NCI-H345 (cell line): ENCODE results near the gene NGFR.
"Not testable (repeated sequence)": the region's sequence is repeated elsewhere in the genome, so short reads cannot be mapped to it uniquely, and the experiment has no call there.

ENCODE experiments used
- DNase-seq: peaks from one replicate; lab custom pipeline; 2025; lab: John Stamatoyannopoulos, UW

The NGFR gene

DNA sequence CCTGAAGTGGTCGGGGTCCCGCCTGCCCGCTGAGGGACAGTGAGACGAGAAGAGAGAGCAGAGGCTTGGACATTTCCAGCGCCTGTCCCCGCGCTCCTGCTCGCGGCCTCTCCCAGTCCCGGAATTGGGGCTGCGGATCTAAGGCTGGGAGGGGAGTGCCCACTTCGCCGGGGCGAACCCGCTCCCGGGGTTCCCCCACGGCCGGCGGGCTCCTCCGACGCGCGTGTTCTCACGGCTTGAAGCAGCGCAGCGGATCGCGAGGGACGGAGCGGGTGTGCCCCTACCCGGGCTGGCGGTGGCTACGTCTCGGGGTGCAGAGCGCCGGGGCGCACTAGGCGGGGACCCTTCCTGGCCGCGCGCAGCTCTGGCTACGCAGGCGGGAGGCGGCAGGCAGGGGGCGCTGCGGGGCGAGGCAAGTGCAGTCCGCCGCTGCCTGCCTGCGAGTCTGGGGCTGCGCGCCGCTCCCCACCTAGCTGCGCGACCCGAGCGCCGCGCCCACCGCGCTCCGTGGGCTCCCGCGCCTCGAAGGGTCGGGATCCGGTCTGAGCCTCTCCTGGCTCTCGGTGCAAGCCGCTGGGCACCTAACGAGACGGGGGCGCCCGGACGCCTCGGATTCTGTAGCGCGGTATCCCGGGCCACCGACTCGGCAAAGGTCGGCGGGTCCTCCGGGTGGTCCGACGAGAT is 1.2 kb downstream of the NGFR start:
- peak; percentile 59 for DNase-seq

- DNase-seq, result no peak
Measured at GRCh38 chr17:49496867-49497147, 1.7 kb downstream of the NGFR start.

DNA sequence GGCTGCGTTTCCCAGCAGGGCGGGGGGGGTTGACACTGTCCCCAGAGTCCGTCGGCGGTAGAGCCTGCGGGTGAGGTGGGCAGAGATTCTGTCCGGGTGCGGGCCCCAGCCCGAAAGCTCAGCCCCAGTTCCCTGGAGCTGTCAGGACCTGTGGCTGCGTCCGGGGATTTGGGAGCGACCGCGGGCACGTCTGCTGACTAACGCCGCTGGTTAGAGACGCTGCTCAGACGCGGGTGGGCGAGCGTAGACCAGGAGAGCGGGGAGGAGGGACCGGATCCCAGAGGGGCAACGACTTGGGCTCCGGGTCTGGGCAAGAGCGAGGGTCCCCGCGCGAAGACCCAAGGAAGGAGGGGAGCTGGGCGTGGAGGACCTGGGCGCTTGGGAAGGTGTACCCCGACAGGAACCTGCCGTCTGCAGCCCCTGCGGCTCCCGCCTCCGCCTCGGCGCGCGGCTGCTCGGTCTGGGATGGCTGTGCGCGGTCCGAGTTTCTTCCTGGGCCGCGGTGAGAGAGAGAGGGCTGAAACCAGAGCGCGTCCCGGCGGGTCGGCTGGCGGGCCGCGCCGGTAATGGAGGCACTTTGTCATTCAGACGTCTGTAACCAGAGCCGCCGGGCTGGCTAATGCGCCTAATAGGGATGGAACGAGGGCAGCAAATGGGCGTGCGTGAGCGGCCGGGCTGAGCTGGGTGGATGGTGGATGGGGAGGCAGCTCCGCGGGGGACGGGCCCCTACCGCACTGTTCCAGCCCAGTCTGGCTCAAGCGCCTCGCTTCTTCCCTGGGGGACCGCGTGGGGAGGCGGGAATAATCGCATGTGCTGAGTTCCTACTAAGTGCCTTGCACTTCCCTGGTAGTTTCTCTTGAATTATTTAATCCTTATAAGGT is 2.3 kb downstream of the NGFR start:
- DNase-seq, result peak; percentile 13

- no peak for DNase-seq
Measured at GRCh38 chr17:49498029-49498615, 3.0 kb downstream of the NGFR start.

GRCh38 chr17:49501496-49501895 is 6.4 kb downstream of the NGFR start:
- no peak for DNase-seq

GRCh38 chr17:49502254-49502653 is 7.2 kb downstream of the NGFR start:
- no peak for DNase-seq

DNA sequence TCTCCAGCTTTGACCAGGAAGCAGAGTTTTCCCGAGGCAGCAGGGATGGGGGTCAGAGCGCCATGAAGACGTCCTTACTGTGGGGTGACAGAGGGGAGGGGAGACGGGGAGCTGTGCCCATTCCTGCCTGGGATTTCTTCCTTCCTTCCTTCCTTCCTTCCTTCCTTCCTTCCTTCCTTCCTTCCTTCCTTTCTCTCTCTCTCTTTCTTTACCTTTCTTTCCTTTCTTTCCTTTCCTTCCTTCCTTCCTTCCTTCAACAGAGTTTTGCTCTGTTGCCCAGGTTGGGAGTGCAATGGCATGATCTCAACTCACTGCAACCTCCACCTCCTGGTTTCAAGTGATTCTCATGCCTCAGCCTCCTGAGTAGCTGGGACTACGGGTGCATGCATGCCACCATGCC is 7.6 kb downstream of the NGFR start:
- DNase-seq, result not testable (repeated sequence)

DNA sequence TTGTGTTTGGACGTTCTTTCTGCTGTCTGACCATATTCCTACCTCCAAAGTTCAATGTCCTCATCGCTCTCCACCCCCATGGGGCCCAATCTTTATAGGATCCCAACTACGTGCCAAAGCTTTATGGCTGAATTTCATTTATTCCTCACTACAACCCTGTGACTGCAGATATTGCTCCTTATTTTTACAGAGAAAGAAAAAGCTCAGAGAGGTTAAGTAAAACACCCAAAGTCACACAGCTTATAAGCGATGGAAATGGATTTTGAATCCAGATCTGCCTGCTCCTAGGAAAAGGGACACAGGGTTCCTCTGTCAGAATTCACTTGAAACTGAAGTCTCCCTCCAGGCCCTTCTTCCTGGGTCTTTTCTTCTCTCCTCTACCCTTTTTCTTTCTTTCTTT is 9.3 kb downstream of the NGFR start:
- DNase-seq, result no peak

- no peak for DNase-seq
Measured at GRCh38 chr17:49505854-49506253, 10.8 kb downstream of the NGFR start.

GRCh38 chr17:49506282-49506681 is 11.2 kb downstream of the NGFR start:
- no peak for DNase-seq

DNA sequence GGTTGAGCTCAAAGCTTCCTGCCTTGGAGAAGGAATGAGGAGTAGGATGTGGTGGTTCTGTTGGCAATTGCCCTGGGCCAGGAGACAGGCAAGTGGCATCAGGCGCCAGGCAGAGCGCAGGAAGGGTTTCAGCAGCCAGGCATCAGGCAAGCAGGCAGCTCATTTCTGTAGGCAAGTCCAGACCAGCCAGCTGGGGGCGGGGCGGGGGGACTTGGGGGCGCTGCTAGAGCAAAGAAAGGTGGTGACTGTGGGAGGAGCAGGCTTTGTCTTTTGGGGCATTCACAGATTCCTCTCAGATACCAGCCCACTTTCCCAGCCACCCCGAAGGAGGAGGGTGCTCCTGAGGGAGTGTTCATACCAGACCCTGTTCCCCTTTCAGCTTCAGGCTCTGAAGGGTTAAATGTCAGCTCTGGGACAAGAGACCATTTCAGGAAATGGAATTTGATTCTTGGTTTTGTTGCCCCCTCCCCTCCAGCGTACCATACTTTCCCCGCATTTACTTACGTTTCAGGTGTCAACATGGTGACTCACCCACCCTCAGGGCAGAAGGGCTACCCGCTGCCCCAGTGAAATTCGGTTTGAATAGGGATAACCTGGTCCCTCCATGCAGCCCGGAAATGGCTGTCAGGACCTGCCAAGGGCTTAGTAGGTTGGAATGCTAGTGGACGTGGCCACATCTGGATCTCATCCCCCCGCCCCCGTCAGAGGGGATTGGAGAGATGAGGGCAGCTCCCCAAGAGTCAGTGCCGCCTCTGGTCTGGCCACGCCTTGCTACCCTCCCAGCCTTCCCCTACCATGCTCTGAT is 13.2 kb downstream of the NGFR start:
- peak; percentile 47 for DNase-seq

DNA sequence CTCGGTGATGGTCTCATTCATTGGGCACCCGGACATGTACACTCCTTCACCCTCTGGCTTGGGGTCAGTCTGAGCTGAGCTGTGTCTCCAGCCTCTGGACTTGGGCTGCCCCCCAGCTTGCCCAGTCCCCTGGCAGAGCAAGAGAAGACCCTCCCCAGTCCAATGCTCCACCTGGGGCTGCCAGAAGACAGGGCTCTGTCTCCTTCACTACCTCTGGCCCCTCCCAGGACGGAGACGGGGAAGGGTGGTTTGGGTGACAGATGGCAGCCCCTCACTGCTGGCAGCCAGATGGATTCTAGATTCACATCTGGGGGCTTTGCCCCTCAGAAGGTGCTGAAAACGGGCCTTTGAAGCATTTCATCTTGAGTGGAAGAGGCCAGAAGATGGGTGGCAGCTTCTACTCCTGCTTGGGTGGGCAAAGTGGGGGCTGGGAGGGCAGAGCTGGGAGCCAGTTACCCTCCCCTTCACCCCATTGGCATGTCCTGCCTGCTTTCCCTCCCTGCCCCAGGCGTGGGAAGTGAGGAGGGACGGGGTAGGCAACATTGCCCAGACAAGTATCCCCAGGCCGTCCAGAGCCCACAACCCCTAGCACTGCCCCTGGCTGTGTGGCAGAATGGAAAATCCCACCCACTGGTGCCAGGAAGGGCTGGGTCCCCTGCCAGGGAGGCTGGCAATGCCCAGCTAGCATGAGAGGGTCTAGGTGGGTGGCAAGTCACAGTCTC is 13.9 kb downstream of the NGFR start:
- DNase-seq, result no peak

- DNase-seq, result no peak
Measured at GRCh38 chr17:49509588-49509917, 14.5 kb downstream of the NGFR start.

GRCh38 chr17:49510059-49510719 is 15.1 kb downstream of the NGFR start:
- DNase-seq, result no peak

DNA sequence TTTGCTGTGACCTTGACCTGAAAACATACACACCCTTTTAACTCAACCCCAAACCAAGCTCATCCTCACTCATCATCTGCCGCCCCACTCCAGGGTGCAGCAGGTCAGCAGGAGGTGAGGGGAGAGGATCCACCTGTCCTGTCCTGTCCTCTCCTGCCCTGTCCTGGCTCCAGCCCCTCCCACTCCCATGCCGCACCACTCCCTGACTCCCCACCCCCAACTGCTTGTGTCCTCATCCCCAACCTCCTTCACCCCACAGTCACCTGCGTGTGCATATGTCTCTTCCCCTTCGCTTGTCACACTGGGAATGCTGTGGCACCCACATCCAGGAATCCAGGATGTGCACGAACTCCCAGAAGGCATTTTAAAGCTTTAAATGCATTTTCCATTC is 15.6 kb downstream of the NGFR start:
- DNase-seq, result no peak

DNA sequence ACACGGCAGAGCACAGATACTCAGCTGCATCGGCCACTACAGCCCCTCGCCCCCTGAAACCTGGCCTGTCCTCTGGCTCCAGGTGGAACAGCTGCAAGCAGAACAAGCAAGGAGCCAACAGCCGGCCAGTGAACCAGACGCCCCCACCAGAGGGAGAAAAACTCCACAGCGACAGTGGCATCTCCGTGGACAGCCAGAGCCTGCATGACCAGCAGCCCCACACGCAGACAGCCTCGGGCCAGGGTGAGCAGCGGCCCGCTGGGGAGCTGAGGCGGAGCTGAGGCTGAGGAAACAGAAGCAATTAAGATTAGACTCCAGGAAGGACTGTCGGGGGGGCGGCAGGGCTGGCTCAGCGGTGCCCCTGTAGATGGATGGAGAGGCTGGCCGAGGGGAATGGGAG is 16.7 kb downstream of the NGFR start:
- no peak for DNase-seq

- DNase-seq, result no peak
Measured at GRCh38 chr17:49512296-49513043, 17.4 kb downstream of the NGFR start.

DNA sequence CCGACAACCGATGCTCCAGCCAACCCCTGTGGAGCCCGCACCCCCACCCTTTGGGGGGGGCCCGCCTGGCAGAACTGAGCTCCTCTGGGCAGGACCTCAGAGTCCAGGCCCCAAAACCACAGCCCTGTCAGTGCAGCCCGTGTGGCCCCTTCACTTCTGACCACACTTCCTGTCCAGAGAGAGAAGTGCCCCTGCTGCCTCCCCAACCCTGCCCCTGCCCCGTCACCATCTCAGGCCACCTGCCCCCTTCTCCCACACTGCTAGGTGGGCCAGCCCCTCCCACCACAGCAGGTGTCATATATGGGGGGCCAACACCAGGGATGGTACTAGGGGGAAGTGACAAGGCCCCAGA is 17.9 kb downstream of the NGFR start:
- no peak for DNase-seq

- no peak for DNase-seq
Measured at GRCh38 chr17:49513641-49514040, 18.5 kb downstream of the NGFR start.

DNA sequence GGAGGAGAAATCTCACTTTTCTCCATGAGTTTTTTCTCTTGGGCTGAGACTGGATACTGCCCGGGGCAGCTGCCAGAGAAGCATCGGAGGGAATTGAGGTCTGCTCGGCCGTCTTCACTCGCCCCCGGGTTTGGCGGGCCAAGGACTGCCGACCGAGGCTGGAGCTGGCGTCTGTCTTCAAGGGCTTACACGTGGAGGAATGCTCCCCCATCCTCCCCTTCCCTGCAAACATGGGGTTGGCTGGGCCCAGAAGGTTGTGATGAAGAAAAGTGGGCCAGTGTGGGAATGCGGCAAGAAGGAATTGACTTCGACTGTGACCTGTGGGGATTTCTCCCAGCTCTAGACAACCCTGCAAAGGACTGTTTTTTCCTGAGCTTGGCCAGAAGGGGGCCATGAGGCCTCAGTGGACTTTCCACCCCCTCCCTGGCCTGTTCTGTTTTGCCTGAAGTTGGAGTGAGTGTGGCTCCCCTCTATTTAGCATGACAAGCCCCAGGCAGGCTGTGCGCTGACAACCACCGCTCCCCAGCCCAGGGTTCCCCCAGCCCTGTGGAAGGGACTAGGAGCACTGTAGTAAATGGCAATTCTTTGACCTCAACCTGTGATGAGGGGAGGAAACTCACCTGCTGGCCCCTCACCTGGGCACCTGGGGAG is 19.1 kb downstream of the NGFR start:
- DNase-seq, result no peak
